Activated CD4-positive, alpha-beta memory T cell treated with anti-CD3 and anti-CD28 coated beads for 36 hours (primary cell): ENCODE measurements around the gene DMAC2. TPM values are rescaled to one million over a fixed set of nuclear protein-coding genes. Genes with fewer than 3 reads are reported as not detected.
"Not testable (repeated sequence)": the region's sequence is repeated elsewhere in the genome, so short reads cannot be mapped to it uniquely, and the experiment has no call there.

Experiments used
- CTCF ChIA-PET: fragments of 350-600 bp; sonication (Branson Sonifier 250); formaldehyde crosslinking; loops from one replicate; lab custom pipeline; 2021; ENCODE audit warnings: antibody characterized with exemption, inconsistent platforms; lab: Charles Lee
- POLR2A ChIA-PET: fragments of 350-600 bp; sonication (Branson Sonifier 250); formaldehyde crosslinking; loops from one replicate; lab custom pipeline; 2021; ENCODE audit warnings: antibody characterized with exemption; lab: Charles Lee
- DNase-seq: peaks from one replicate; pipeline ENCODE4 v3.0.0-alpha.2; 2020
- H3K27ac Mint-ChIP-seq: one replicate; pipeline ENCODE4 v1.8.0; 2021; ENCODE audit warnings: mixed read lengths
- H3K27me3 Mint-ChIP-seq: one replicate; pipeline ENCODE4 v1.8.0; 2021; ENCODE audit warnings: mixed read lengths
- H3K36me3 Mint-ChIP-seq: one replicate; pipeline ENCODE4 v1.8.0; 2021; ENCODE audit warnings: mixed read lengths
- H3K4me1 Mint-ChIP-seq: one replicate; pipeline ENCODE4 v1.8.0; 2021; ENCODE audit warnings: low read depth, mixed read lengths
- H3K4me3 Mint-ChIP-seq: one replicate; pipeline ENCODE4 v1.8.0; 2021; ENCODE audit warnings: mild to moderate bottlenecking, mixed read lengths
- H3K9me3 Mint-ChIP-seq: one replicate; pipeline ENCODE4 v1.8.0; 2021; ENCODE audit warnings: mixed read lengths
- intact Hi-C: fragments of 100-400 bp; cut with micrococcal nuclease; formaldehyde crosslinking; loops from one replicate; pipeline ENCODE4 v1.15.1; 2023
- total RNA-seq, 2 experiments: library from RNA; stranded (reverse); gene quantifications; one replicate each; pipeline ENCODE4 v1.2.3, GENCODE V29; 2021

The DMAC2 gene
- total RNA-seq, 2 experiments from 2014 or later, result 47.5 to 47.8 TPM

DNA sequence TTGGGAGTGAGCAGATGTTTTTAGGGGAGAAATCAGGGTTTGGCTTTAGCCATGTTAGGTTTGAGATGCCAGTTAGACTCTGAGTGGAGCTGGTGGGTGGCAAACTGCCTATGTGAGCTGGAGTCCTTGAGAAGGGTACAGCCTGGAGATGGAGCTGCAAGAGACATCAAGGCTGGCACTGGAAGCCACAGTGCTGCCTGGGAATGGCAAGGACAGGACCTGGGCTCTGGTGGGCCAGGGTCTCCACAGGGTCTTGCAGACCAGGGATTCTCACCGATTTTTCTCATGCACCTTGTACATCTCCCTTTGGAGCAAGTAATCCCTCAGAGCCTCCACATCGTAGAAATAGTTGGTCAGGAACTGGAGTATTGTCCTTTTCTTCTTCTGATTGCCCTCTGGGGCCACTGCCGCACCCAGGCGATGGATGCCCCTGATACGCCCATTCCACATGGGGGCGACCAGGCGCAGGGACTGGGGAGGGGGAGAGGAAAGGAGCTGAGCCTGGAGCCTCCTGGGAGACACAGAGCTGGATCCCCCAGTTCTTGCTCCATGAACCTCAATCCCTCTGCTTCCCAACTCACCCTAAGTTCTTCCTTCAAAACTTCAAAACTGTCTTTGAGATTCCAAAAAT is 1.7 kb downstream of the DMAC2 start:
- no peak for DNase-seq
- no peak overlapping the region for H3K4me3 Mint-ChIP-seq
- ChIA-PET CTCF (interaction anchor here (1.2 to 6.4 kb wide), 4 partner anchors 12 to 132 kb away, joined by 3 to 60 read pairs (median 22); no protein-coding TSS in a partner anchor), POLR2A (interaction anchor here (1.3 kb wide), 1 partner anchor 118 kb away, joined by 4 read pairs; no protein-coding TSS in a partner anchor)
- no peak overlapping the region for H3K27ac Mint-ChIP-seq
- peaks cover 8% of the 10 kb centered on the region for H3K36me3 Mint-ChIP-seq
- H3K9me3 Mint-ChIP-seq, result no peaks in the 10 kb centered on the region
- peaks cover 15% of the 10 kb centered on the region for H3K4me1 Mint-ChIP-seq
- intact Hi-C loops, result no loop called here
- H3K27me3 Mint-ChIP-seq, result no peaks in the 10 kb centered on the region

DNA sequence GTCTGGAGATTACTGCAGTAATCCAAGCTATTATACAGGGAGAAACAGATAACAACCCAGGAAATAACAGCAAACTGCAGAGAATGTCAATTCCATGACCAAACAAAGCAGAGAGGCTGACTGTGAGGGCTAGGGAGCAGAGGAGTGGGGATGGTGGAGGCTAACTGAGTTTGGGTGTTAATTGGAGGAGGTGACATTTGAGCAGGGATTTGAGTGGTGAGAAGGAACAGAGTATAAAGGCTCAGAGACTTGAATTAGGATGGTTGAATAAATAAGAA is 3.1 kb downstream of the DMAC2 start:
- Mint-ChIP-seq H3K4me1 (peaks cover 15% of the 10 kb centered on the region), H3K27ac (no peak overlapping the region), H3K36me3 (peaks cover 22% of the 10 kb centered on the region), H3K27me3 (no peaks in the 10 kb centered on the region), H3K9me3 (no peaks in the 10 kb centered on the region), H3K4me3 (no peak overlapping the region)
- no peak for DNase-seq
- POLR2A ChIA-PET, result interaction anchor here (1.2 to 1.7 kb wide), 2 partner anchors 8 to 127 kb away, joined by 4 to 5 read pairs; no protein-coding TSS in a partner anchor
- CTCF ChIA-PET, result interaction anchor here (1.1 to 2.9 kb wide), 3 partner anchors 13 to 161 kb away, joined by 3 to 9 read pairs (median 3); no protein-coding TSS in a partner anchor
- intact Hi-C loops, result no loop called here

DNA sequence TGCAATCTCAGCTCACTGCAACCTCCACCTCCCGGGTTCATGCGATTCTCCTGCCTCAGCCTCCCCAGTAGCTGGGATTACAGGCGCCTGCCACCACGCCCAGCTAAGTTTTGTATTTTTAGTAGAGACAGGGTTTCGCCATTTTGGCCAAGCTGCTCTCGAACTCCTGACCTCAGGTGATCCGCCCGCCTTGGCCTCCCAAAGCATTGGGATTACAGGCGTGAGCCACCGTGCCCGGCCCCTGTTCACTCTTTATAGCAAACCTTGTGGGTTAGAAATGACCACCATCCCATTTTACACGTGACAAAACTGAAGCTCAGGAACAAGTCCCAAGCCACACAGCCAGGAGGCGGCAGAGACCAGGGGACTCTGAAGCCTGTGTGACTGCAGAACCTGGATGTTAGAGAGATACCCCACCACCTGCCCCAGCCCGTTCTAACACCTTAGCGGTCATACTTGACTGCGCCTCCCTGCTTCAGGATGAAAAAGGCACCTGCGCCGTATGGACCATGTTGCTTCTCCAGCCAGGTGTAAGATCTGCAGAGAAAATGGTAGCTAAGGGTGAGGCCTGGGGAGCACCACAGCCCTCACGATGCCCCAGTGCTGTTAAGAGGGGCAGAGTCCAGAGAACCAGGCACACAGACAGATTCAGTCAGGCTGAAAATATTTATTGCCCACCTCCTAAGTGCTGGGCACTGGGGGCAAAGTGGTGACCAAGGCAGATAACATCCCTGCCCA is 3.6 kb downstream of the DMAC2 start:
- POLR2A ChIA-PET, result interaction anchor here (1.2 to 1.7 kb wide), 2 partner anchors 8 to 128 kb away, joined by 4 to 5 read pairs; no protein-coding TSS in a partner anchor
- no peaks in the 10 kb centered on the region for H3K27me3 Mint-ChIP-seq
- H3K36me3 Mint-ChIP-seq, result peaks cover 23% of the 10 kb centered on the region
- no peak overlapping the region for H3K4me3 Mint-ChIP-seq
- H3K9me3 Mint-ChIP-seq, result no peaks in the 10 kb centered on the region
- peaks cover 15% of the 10 kb centered on the region for H3K4me1 Mint-ChIP-seq
- no peak for DNase-seq
- no peak overlapping the region for H3K27ac Mint-ChIP-seq
- CTCF ChIA-PET, result interaction anchor here (1.1 to 2.9 kb wide), 3 partner anchors 13 to 161 kb away, joined by 3 to 9 read pairs (median 3); no protein-coding TSS in a partner anchor
- intact Hi-C loops, result no loop called here

DNA sequence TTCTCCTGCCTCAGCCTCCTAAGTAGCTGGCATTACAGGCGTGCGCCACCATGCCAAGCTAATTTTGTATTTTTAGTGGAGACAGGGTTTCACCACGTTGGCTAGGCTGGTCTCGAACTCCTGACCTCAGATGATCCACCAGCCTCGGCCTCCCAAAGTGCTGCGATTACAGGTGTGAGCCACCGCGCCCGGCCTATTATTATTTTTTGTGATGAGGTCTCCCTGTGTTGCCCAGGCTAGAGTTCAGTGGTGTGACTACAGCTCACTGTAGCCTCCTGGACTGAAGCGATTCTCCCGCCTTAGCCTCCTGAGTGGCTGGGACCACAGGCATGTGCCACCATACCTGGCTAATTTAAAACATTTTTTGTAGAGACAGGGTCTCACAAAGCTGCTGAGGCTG is 4.3 kb downstream of the DMAC2 start:
- peaks cover 15% of the 10 kb centered on the region for H3K4me1 Mint-ChIP-seq
- DNase-seq, H3K4me3 Mint-ChIP-seq, H3K27me3 Mint-ChIP-seq, H3K27ac Mint-ChIP-seq, H3K9me3 Mint-ChIP-seq, intact Hi-C loops: not testable (repeated sequence)
- H3K36me3 Mint-ChIP-seq, result peaks cover 23% of the 10 kb centered on the region
- POLR2A ChIA-PET, result interaction anchor here (1.7 kb wide), 1 partner anchor 128 kb away, joined by 5 read pairs; no protein-coding TSS in a partner anchor
- CTCF ChIA-PET, result interaction anchor here (1.1 to 2.9 kb wide), 2 partner anchors 14 to 101 kb away, joined by 3 to 9 read pairs; no protein-coding TSS in a partner anchor

DNA sequence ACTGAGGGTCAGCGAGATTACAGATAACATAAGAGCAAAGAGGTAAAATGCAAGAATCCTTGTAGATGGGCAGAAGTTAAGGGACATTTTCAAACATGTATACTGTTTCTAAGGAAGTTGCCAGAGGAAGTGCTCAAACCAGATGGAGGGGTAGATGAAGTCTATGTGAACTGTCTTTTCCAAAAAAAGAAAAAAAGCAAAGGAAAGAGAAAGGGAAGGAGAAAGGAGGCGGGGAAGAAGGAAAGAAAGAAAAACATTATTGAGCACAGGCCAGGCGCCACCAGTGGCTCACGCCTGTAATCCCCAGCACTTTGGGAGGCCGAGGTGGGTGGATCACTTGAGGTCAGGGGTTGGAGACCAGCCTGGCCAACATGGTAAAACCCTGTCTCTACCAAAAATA is 5.3 kb downstream of the DMAC2 start:
- ChIA-PET CTCF (interaction anchor here (2.9 kb wide), 1 partner anchor 15 kb away, joined by 9 read pairs; no protein-coding TSS in a partner anchor), POLR2A (no interaction called here)
- Mint-ChIP-seq H3K9me3 (no peaks in the 10 kb centered on the region), H3K27ac (no peak overlapping the region), H3K27me3 (no peaks in the 10 kb centered on the region), H3K36me3 (peaks cover 23% of the 10 kb centered on the region), H3K4me1 (peaks cover 12% of the 10 kb centered on the region), H3K4me3 (no peak overlapping the region)
- intact Hi-C loops, result no loop called here
- no peak for DNase-seq

DNA sequence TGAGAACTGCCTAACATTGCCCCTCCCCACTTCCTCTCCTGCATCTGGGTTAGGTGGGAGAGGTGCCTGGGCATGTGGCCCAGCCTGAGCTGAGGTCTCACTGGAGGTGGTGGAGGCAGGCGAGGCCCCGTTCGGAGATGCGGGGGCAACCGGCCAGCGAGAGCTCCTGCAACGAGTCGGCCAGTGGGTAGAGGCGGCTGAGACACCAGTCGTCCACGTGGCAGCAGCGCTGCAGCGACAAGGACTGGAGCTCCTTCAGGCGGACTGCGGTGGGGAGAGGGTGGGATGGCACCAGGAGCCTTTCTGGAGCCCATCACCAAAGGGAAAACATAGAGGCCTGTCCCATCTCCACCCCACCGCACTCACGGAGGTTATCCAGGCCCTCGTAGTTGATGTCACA is 6.5 kb downstream of the DMAC2 start:
- Mint-ChIP-seq H3K4me1 (peaks cover 15% of the 10 kb centered on the region), H3K9me3 (no peaks in the 10 kb centered on the region), H3K36me3 (peaks cover 20% of the 10 kb centered on the region), H3K27ac (no peak overlapping the region), H3K27me3 (no peaks in the 10 kb centered on the region), H3K4me3 (no peak overlapping the region)
- CTCF ChIA-PET, result interaction anchor here (1.2 kb wide), 1 partner anchor 131 kb away, joined by 4 read pairs; no protein-coding TSS in a partner anchor
- intact Hi-C loops, result no loop called here
- no peak for DNase-seq
- POLR2A ChIA-PET, result no interaction called here

DNA sequence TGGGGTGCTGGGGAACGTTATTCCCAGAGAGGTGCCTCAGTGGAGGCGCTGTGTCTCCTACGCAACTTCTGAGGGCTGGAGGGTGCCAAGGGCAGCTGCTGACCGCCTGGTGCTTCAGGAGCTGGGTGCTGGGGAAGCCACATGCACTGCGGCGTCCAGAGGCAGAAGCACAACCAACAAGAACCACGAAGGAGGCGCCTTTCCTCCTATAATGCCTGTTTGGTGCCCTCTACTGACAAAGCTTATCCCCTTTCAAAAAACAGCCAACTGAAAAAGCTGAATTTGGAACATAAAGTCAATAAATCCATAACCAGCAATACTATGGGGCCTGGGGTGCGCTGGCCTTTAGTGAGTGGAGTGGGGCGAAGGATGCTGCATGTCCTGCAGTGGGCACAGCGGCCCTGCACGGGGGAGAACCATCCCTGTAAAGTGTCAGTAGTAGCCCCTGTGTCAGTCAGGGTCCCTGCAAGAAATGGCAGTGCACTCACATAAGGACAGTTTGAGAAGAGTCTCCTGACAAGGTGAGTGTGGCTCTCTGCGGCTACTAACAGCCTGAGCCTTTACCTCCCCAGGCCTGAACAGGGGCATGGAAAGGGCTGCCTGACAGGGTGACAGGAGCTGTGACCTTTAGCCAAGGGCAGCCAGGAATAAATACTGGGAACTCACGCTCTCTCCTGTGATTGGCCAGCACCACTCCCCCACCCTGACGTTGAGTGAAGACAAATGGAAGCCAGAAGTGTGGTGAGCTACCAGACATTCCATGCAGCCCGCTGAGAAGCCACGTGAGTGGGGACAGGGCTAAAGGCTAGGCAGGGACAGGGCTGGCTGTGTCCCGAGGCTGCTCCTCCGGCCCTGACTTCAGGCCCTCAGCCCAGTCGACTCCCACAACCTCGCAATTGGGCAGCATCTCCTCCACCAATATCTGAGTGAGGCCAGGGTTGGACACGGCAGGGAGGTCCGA is 8.0 kb downstream of the DMAC2 start:
- no peak overlapping the region for H3K27ac Mint-ChIP-seq
- POLR2A ChIA-PET, result interaction anchor here (0.6 kb wide), 1 partner anchor 215 kb away, joined by 3 read pairs; no protein-coding TSS in a partner anchor

DNA sequence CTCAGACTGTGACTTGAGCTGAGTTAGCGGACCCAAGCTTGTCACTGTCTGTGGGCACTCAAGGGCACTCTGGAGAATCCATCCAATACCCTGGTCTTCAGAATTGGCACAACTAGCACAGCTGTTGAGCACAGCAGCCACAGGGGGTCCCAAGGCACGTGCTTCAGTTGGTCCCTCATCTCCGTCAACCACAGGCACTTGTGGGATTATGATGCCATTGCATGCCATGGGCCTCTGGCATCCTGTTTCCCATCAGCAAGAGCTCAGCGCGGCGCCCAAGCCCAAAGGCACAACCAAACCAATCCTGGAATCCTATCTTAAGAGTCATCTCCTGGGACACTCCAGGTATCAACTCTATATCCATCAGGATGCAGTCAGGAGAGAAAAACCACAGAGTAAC is 8.8 kb downstream of the DMAC2 start:
- CTCF ChIA-PET, result interaction anchor here (1.0 to 1.9 kb wide), 3 partner anchors 9 to 94 kb away, joined by 3 to 6 read pairs (median 3); partner anchors contain the start of gene DMAC2
- H3K4me3 Mint-ChIP-seq, result no peak overlapping the region
- peaks cover 18% of the 10 kb centered on the region for H3K36me3 Mint-ChIP-seq
- H3K4me1 Mint-ChIP-seq, result peaks cover 20% of the 10 kb centered on the region
- no peak overlapping the region for H3K27ac Mint-ChIP-seq
- H3K27me3 Mint-ChIP-seq, result no peaks in the 10 kb centered on the region
- POLR2A ChIA-PET, result interaction anchor here (0.6 kb wide), 1 partner anchor 216 kb away, joined by 3 read pairs; no protein-coding TSS in a partner anchor
- H3K9me3 Mint-ChIP-seq, result no peaks in the 10 kb centered on the region
- DNase-seq, result no peak
- intact Hi-C loops, result no loop called here

More for the DNA sequence above, 8.0 kb downstream of the DMAC2 start:
- peaks cover 22% of the 10 kb centered on the region for H3K4me1 Mint-ChIP-seq
- H3K9me3 Mint-ChIP-seq, result no peaks in the 10 kb centered on the region
- H3K36me3 Mint-ChIP-seq, result peaks cover 20% of the 10 kb centered on the region
- intact Hi-C loops, result no loop called here
- H3K4me3 Mint-ChIP-seq, result no peak overlapping the region
- H3K27me3 Mint-ChIP-seq, result no peaks in the 10 kb centered on the region
- CTCF ChIA-PET, result interaction anchor here (1.0 to 1.9 kb wide), 3 partner anchors 8 to 95 kb away, joined by 3 to 6 read pairs (median 3); partner anchors contain the start of gene DMAC2
- DNase-seq, result no peak

DNA sequence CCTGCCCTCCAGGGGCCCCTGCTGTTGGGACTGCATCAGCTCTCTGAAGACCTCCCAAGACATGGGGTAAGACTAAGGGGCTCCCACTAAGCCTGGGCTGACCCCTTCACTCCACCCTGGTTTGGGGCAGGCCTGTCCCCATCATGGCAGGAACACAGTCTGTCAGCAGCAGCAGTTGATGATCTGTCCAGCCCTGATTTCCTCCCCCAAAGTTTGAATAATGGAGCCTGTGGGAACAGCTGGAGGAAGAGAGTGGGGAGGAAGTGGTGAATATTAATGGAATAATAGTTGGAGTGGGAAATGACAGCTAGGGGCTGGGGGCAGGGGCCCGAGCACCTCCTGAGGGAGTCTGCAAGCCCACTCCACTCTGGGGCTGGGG is 11.2 kb downstream of the DMAC2 start:
- Mint-ChIP-seq H3K4me3 (peak overlapping the region; percentile 24), H3K9me3 (no peaks in the 10 kb centered on the region), H3K4me1 (peaks cover 21% of the 10 kb centered on the region), H3K27me3 (no peaks in the 10 kb centered on the region), H3K36me3 (peaks cover 15% of the 10 kb centered on the region), H3K27ac (peak overlapping the region; percentile 70)
- intact Hi-C loops, result no loop called here
- ChIA-PET POLR2A (interaction anchor here (0.8 to 1.0 kb wide), 3 partner anchors 9 to 18 kb away, joined by 4 to 7 read pairs (median 4); partner anchors contain the start of gene DMAC2), CTCF (interaction anchor here (1.2 to 2.1 kb wide), 4 partner anchors 12 to 135 kb away, joined by 3 to 16 read pairs (median 6); partner anchors contain the start of gene DMAC2)
- no peak for DNase-seq

DNA sequence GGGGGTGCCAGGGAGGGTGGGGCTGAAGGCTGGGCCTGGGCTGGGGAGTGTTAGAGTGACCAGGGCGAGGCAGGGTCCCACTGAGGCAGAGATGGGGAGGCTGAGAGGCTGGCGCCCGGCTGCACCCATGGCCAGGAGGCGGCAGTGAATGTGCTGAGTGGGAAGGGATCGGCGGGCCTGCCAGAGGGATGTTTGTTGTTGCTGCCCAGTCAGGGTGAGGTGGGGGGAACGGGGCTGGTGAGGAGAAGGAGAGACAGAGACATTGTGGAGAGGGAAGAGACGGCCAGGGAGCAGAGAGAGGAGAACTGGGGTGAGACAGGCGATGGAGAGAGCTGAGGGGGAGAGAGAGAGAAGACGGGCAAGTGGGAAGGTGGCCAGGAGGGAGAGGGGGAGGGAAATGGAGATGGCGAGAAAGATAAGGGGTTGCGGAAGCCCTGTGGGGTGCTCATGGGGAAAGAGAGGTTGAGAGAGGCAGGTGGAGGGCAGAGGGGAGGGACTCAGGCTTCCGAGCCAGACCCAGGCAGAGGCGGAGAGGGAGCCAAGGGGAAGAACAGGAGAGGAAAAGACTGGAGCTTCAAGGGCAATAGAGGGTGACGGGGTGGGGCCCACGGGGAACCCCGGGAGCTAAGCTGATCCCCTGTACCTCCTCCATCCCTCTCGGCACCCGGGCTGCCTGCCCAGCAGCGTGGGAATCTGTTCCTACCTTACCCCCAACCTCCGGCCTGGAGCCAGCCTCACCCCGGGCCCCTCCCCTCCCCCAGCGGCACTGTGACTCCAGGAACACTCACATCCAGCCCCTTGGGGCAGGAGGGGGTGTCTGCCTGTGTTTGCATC is 11.8 kb downstream of the DMAC2 start:
- POLR2A ChIA-PET, result interaction anchor here (0.8 kb wide), 2 partner anchors 9 to 19 kb away, joined by 4 to 7 read pairs; no protein-coding TSS in a partner anchor
- CTCF ChIA-PET, result interaction anchor here (1.2 to 2.1 kb wide), 5 partner anchors 12 to 136 kb away, joined by 3 to 16 read pairs (median 6); partner anchors contain the start of gene DMAC2
- H3K27ac Mint-ChIP-seq, result peak overlapping the region; percentile 85
- intact Hi-C loops, result no loop called here
- peak overlapping the region; percentile 67 for H3K4me3 Mint-ChIP-seq
- H3K27me3 Mint-ChIP-seq, result no peaks in the 10 kb centered on the region
- peaks cover 14% of the 10 kb centered on the region for H3K36me3 Mint-ChIP-seq
- H3K9me3 Mint-ChIP-seq, result no peaks in the 10 kb centered on the region
- peaks cover 21% of the 10 kb centered on the region for H3K4me1 Mint-ChIP-seq
- peak; percentile 56 for DNase-seq
